IPS-20b (cell line): ENCODE results near the gene ATP6V0A4.

ENCODE experiments used
- H3K27ac ChIP-seq: one replicate; pipeline ENCODE4 v1.5.1; 2013; ENCODE audit warnings: low read length
- H3K27me3 ChIP-seq: 2 replicates; pipeline ENCODE4 v1.6.1; 2013; ENCODE audit warnings: mild to moderate bottlenecking, low read length, inconsistent platforms; ENCODE audit not compliant: insufficient read depth
- H3K36me3 ChIP-seq: 2 replicates; pipeline ENCODE4 v1.6.1; 2013; ENCODE audit warnings: low read depth, mild to moderate bottlenecking, inconsistent platforms, low read length, moderate library complexity; ENCODE audit not compliant: insufficient read depth
- H3K4me1 ChIP-seq: 2 replicates; pipeline ENCODE4 v1.6.1; 2013; ENCODE audit warnings: mild to moderate bottlenecking, control low read depth, inconsistent platforms, low read length, moderate library complexity; ENCODE audit not compliant: insufficient read depth
- H3K4me3 ChIP-seq: 2 replicates; pipeline ENCODE4 v1.5.1; 2013; ENCODE audit warnings: mild to moderate bottlenecking, low read length, inconsistent platforms
- H3K9ac ChIP-seq: 2 replicates; pipeline ENCODE4 v1.6.1; 2013; ENCODE audit warnings: low read depth, mild to moderate bottlenecking, inconsistent platforms, low read length, moderate library complexity
- H3K9me3 ChIP-seq: 2 replicates; pipeline ENCODE4 v1.6.1; 2013; ENCODE audit warnings: mild to moderate bottlenecking, low read depth, low read length, inconsistent platforms; ENCODE audit not compliant: insufficient read depth

ATP6V0A4 gene

GRCh38 chr7:138656952-138657351 lies 141.0 kb downstream of the ATP6V0A4 start:
- Histone ChIP-seq H3K27me3 (no peaks in the 10 kb centered on the region), H3K27ac (no peak overlapping the region), H3K36me3 (no peaks in the 10 kb centered on the region), H3K9me3 (peaks cover 13% of the 10 kb centered on the region), H3K4me3 (no peak overlapping the region), H3K9ac (no peak overlapping the region), H3K4me1 (peaks cover 5% of the 10 kb centered on the region; the same call in 1 of the 2 replicates)
